Neural cell (in vitro differentiated cells): ENCODE data around the gene GRIA1. TPM values are rescaled to one million over a fixed set of nuclear protein-coding genes. Genes with fewer than 3 reads are reported as not detected.

Experiments used
- H2AFZ ChIP-seq: fragments of 200-600, 300-800 bp; sonication (generic), shearing (Covaris generic); 2 replicates; pipeline ENCODE4 v1.6.0; 2014; ENCODE audit warnings: low read depth, mild to moderate bottlenecking, antibody characterized with exemption, low read length, moderate library complexity
- H3F3A ChIP-seq: fragments of 200-600 bp; shearing (Covaris generic); 2 replicates; pipeline ENCODE4 v1.6.1; 2016; ENCODE audit warnings: mild to moderate bottlenecking, moderate library complexity, mixed read lengths, antibody characterized with exemption, low read length; ENCODE audit not compliant: insufficient read depth, poor library complexity, severe bottlenecking
- H3K27ac ChIP-seq: fragments of 200-600, 300-800 bp; sonication (generic), shearing (Covaris generic); 2 replicates; pipeline ENCODE4 v1.5.1; 2014; ENCODE audit warnings: mild to moderate bottlenecking, low read length, moderate library complexity
- H3K27me3 ChIP-seq: fragments of 300-800, 200-600 bp; sonication (generic), shearing (Covaris generic); 2 replicates; pipeline ENCODE4 v1.6.0; 2014; ENCODE audit warnings: mild to moderate bottlenecking, low read depth, low read length, moderate library complexity; ENCODE audit not compliant: insufficient read depth
- H3K36me3 ChIP-seq: fragments of 300-800, 200-600 bp; sonication (generic), shearing (Covaris generic); 2 replicates; pipeline ENCODE4 v1.5.1; 2014; ENCODE audit warnings: mild to moderate bottlenecking, antibody characterized with exemption, low read length, moderate library complexity; ENCODE audit not compliant: insufficient read depth
- H3K4me2 ChIP-seq: fragments of 300-800, 200-600 bp; sonication (generic), shearing (Covaris generic); 2 replicates; pipeline ENCODE4 v1.6.0; 2014; ENCODE audit warnings: mild to moderate bottlenecking, low read length
- H3K4me3 ChIP-seq: fragments of 300-800, 200-600 bp; sonication (generic), shearing (Covaris generic); 2 replicates; pipeline ENCODE4 v1.5.1; 2014; ENCODE audit warnings: mild to moderate bottlenecking, low read length, moderate library complexity
- H3K79me2 ChIP-seq: fragments of 200-600 bp; shearing (Covaris generic); replicated peaks from 2 replicates; pipeline ENCODE4 v1.6.0; 2014; ENCODE audit warnings: mild to moderate bottlenecking, low read length, moderate library complexity; ENCODE audit not compliant: insufficient read depth
- H3K9ac ChIP-seq: fragments of 300-800, 200-600 bp; sonication (generic), shearing (Covaris generic); 2 replicates; pipeline ENCODE4 v1.6.1; 2016; ENCODE audit warnings: mild to moderate bottlenecking, low read length, mixed read lengths
- H3K9me2 ChIP-seq: fragments of 200-600 bp; shearing (Covaris generic); 2 replicates; pipeline ENCODE4 v1.6.1; 2016; ENCODE audit warnings: mild to moderate bottlenecking, low read length, mixed read lengths; ENCODE audit not compliant: insufficient read depth
- H3K9me3 ChIP-seq: fragments of 200-600, 300-800 bp; sonication (generic), shearing (Covaris generic); 2 replicates; pipeline ENCODE4 v1.6.1; 2016; ENCODE audit warnings: mild to moderate bottlenecking, mixed run types, low read length, moderate library complexity, mixed read lengths
- H4K20me1 ChIP-seq: fragments of 200-600 bp; shearing (Covaris generic); 2 replicates; pipeline ENCODE4 v1.6.1; 2016; ENCODE audit warnings: mild to moderate bottlenecking, mixed run types; ENCODE audit not compliant: insufficient read depth
- EP300 ChIP-seq: fragments of 450-650 bp; conservative IDR thresholded peaks from 2 replicates; pipeline ENCODE4 v1.6.1; 2014; ENCODE audit warnings: antibody characterized with exemption, mild to moderate bottlenecking, moderate library complexity; ENCODE audit not compliant: poor library complexity, severe bottlenecking
- EZH2 ChIP-seq: fragments of 200-600, 300-800 bp; shearing (Covaris generic), sonication (generic); IDR thresholded peaks from 2 replicates; pipeline ENCODE4 v1.6.1; 2014; ENCODE audit warnings: antibody characterized with exemption, low read length, borderline replicate concordance, mild to moderate bottlenecking; ENCODE audit not compliant: insufficient read depth, poor library complexity, severe bottlenecking
- MXI1 ChIP-seq: fragments of 450-650 bp; conservative IDR thresholded peaks from 2 replicates; pipeline ENCODE4 v1.6.1; 2014; ENCODE audit warnings: antibody characterized with exemption, mild to moderate bottlenecking; ENCODE audit not compliant: poor library complexity, severe bottlenecking
- POLR2AphosphoS5 ChIP-seq: IDR thresholded peaks from 2 replicates; pipeline ENCODE4 v1.6.1; 2012
- RAD21 ChIP-seq: fragments of 450-650 bp; conservative IDR thresholded peaks from 2 replicates; pipeline ENCODE4 v1.6.1; 2014; ENCODE audit warnings: antibody characterized with exemption, mild to moderate bottlenecking, moderate library complexity
- REST ChIP-seq: IDR thresholded peaks from 2 replicates; pipeline ENCODE4 v1.6.1; 2012; ENCODE audit warnings: borderline replicate concordance
- SMC3 ChIP-seq: fragments of 450-650 bp; conservative IDR thresholded peaks from 2 replicates; pipeline ENCODE4 v1.6.1; 2014; ENCODE audit warnings: antibody characterized with exemption, mild to moderate bottlenecking, moderate library complexity; ENCODE audit not compliant: poor library complexity
- TAF1 ChIP-seq: IDR thresholded peaks from 2 replicates; pipeline ENCODE4 v1.6.1; 2012; ENCODE audit warnings: low read depth
- polyA plus RNA-seq: library from polyadenylated mRNA; depleted of rRNA; stranded (reverse); fragments of >200 nt; gene quantifications from 2 replicates; pipeline ENCODE4 v1.2.3, GENCODE V29; 2014
- TF ChIP-seq, protein P1 (sequence below): fragments of 450-650 bp; IDR thresholded peaks from 2 replicates; pipeline ENCODE4 v1.5.1; 2014; ENCODE audit warnings: antibody characterized with exemption, mild to moderate bottlenecking, moderate library complexity; ENCODE audit not compliant: poor library complexity, severe bottlenecking

Gene GRIA1
- polyA plus RNA-seq, 1 donor from 2014 or later, result 59.6 TPM

DNA sequence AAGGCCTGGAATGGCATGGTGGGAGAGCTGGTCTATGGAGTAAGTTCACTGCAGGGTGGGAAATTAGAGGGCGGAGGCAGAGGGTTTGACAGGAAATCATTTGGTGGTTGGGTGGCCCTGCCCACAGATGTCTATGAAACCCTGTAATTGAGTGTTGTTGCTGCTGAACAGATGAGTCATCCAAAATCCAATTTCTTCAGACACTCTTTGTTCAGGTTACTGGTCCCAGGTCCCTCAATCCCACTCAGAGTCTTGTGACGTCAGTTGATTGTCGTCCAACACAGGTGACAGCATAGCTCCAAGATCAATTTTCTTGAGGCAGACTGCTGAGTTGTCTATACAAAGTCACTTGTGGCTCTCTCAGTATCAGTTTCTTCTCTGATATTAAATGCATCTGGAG lies 208.6 kb downstream of the GRIA1 start:
- no peak overlapping the region for H3K9ac ChIP-seq
- H3F3A ChIP-seq, result no peaks in the 10 kb centered on the region
- no peaks in the 10 kb centered on the region for H3K27me3 ChIP-seq
- H3K36me3 ChIP-seq, result peaks cover 10% of the 10 kb centered on the region
- H4K20me1 ChIP-seq, result no peaks in the 10 kb centered on the region
- H3K79me2 ChIP-seq, result no peaks in the 10 kb centered on the region
- no peaks in the 10 kb centered on the region for H3K9me3 ChIP-seq
- H3K9me2 ChIP-seq, result no peaks in the 10 kb centered on the region
- no peak overlapping the region for H3K4me2 ChIP-seq
- H3K4me3 ChIP-seq, result no peak overlapping the region
- H2AFZ ChIP-seq, result no peak overlapping the region
- no peak overlapping the region for H3K27ac ChIP-seq
- TF ChIP-seq TAF1 (no peak), RAD21 (no peak), EP300 (no peak), POLR2AphosphoS5 (no peak), REST (no peak), MXI1 (no peak)
- TF ChIP-seq, protein P1, sequence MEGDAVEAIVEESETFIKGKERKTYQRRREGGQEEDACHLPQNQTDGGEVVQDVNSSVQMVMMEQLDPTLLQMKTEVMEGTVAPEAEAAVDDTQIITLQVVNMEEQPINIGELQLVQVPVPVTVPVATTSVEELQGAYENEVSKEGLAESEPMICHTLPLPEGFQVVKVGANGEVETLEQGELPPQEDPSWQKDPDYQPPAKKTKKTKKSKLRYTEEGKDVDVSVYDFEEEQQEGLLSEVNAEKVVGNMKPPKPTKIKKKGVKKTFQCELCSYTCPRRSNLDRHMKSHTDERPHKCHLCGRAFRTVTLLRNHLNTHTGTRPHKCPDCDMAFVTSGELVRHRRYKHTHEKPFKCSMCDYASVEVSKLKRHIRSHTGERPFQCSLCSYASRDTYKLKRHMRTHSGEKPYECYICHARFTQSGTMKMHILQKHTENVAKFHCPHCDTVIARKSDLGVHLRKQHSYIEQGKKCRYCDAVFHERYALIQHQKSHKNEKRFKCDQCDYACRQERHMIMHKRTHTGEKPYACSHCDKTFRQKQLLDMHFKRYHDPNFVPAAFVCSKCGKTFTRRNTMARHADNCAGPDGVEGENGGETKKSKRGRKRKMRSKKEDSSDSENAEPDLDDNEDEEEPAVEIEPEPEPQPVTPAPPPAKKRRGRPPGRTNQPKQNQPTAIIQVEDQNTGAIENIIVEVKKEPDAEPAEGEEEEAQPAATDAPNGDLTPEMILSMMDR, result no peak

- Histone ChIP-seq H3F3A (no peaks in the 10 kb centered on the region), H2AFZ (no peak overlapping the region), H3K4me3 (peak overlapping the region; percentile 47), H3K4me2 (peak overlapping the region; percentile 45), H3K27ac (peak overlapping the region; percentile 44), H4K20me1 (no peaks in the 10 kb centered on the region), H3K36me3 (peaks cover 10% of the 10 kb centered on the region), H3K27me3 (no peaks in the 10 kb centered on the region), H3K9ac (peak overlapping the region; percentile 10), H3K9me2 (no peaks in the 10 kb centered on the region), H3K9me3 (no peaks in the 10 kb centered on the region), H3K79me2 (no peaks in the 10 kb centered on the region)
- TF ChIP-seq MXI1 (peak; percentile 41), SMC3 (no peak), EP300 (peak; percentile 46)
Measured at GRCh38 chr5:153700940-153701339, 210.5 kb downstream of the GRIA1 start.

DNA sequence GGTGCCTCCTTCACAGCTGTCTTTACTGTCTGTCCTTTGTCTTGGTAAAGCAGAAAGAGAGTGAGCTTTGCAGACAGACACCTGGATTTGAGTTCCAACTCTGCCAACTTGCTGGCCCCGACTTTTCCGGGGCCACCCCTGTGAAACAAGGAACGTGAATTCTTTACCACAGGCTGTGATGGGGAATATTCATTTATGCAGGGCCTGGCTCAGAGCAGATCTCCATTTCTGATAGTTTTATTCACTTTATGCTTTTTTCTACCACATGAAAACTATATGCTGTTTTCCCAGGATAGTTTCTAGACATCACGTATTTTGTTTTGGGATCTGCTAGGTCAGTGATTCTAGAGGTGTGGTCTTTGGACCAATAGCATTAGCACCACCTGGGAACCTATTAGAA lies 211.8 kb downstream of the GRIA1 start:
- no peak for TF ChIP-seq EP300
- TF ChIP-seq POLR2AphosphoS5, result no peak
- no peak for TF ChIP-seq RAD21
- TF ChIP-seq, protein P1, result no peak
- no peak for TF ChIP-seq MXI1
- no peak for TF ChIP-seq REST
- no peak for TF ChIP-seq SMC3
- TF ChIP-seq TAF1, result no peak
- TF ChIP-seq EZH2, result no peak
- Histone ChIP-seq H3K4me3 (no peak overlapping the region), H3K27ac (no peak overlapping the region), H3K4me2 (no peak overlapping the region), H3K9me2 (no peaks in the 10 kb centered on the region), H3K9ac (no peak overlapping the region), H4K20me1 (no peaks in the 10 kb centered on the region), H3K27me3 (no peaks in the 10 kb centered on the region), H2AFZ (no peak overlapping the region), H3F3A (no peaks in the 10 kb centered on the region), H3K9me3 (no peaks in the 10 kb centered on the region), H3K79me2 (no peaks in the 10 kb centered on the region), H3K36me3 (peaks cover 10% of the 10 kb centered on the region)
